Measurements from ENCODE around the gene ARHGAP15.

GRCh38 chr2:143442193-143442592, 313.0 kb downstream of the ARHGAP15 start:
- TF ChIP-seq, protein P1, sequence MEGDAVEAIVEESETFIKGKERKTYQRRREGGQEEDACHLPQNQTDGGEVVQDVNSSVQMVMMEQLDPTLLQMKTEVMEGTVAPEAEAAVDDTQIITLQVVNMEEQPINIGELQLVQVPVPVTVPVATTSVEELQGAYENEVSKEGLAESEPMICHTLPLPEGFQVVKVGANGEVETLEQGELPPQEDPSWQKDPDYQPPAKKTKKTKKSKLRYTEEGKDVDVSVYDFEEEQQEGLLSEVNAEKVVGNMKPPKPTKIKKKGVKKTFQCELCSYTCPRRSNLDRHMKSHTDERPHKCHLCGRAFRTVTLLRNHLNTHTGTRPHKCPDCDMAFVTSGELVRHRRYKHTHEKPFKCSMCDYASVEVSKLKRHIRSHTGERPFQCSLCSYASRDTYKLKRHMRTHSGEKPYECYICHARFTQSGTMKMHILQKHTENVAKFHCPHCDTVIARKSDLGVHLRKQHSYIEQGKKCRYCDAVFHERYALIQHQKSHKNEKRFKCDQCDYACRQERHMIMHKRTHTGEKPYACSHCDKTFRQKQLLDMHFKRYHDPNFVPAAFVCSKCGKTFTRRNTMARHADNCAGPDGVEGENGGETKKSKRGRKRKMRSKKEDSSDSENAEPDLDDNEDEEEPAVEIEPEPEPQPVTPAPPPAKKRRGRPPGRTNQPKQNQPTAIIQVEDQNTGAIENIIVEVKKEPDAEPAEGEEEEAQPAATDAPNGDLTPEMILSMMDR (IDR thresholded peaks at IDR 0.05; ENCODE audit: low read depth, low read length, poor library complexity, severe bottlenecking): no peak
- no peak for TF ChIP-seq EZH2phosphoT487 (IDR thresholded peaks at IDR 0.05; ENCODE audit: borderline replicate concordance, low read length)
